DLD1 (cell line): ENCODE results near the gene OR2S2.
"Not testable (repeated sequence)": the region's sequence is repeated elsewhere in the genome, so short reads cannot be mapped to it uniquely, and the experiment has no call there.

Experiments
- in situ Hi-C: cut with HindIII; loops from 2 replicates; pipeline ENCODE4 v1.10.0; 2017; ENCODE audit warnings: low sequenced_read_pairs

OR2S2 gene

GRCh38 chr9:35935261-35935660 is 22.7 kb downstream of the OR2S2 start:
- in situ Hi-C loops = no loop called here

DNA sequence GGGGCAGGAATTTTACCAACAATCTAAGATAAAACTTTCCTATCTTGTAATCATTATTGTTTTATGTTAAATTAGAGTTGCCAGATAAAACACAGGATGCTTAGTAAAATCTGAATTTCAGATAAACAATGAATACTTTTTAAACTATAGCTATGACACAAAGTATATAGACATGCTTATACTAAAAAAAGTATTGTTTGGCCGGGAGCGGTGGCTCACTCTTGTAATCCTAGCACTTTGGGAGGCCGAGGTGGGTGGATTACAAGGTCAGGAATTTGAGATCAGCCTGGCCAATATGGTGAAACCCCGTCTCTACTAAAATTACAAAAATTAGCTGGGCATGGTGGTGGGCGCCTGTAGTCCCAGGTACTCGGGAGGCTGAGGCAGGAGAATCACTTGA is 23.9 kb downstream of the OR2S2 start:
- in situ Hi-C loops = not testable (repeated sequence)

DNA sequence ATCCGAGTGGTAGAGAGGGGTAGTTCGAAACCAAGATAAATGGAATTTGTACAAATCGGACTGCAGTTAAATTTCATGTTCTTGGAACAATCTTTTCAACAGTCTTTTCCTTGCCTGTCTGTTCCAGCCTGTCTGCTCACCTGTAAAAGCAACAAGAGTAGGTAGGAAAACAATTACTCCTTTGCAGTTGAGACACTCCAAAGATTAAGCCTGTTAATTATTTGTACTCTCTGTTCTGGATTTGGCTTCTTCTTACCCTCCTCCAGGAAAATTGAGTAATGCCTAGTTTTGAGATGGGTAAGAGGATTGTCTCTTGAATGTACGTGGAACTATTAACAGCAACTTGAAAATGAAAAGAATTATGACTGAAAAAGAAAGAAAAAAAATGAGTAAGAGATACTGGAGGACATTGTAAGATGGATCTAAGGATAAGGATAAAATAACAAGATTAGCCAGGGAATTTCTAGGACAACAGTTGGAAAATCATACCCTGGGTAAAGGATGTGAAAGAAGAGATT is 24.3 kb downstream of the OR2S2 start:
- in situ Hi-C loops = no loop called here

DNA sequence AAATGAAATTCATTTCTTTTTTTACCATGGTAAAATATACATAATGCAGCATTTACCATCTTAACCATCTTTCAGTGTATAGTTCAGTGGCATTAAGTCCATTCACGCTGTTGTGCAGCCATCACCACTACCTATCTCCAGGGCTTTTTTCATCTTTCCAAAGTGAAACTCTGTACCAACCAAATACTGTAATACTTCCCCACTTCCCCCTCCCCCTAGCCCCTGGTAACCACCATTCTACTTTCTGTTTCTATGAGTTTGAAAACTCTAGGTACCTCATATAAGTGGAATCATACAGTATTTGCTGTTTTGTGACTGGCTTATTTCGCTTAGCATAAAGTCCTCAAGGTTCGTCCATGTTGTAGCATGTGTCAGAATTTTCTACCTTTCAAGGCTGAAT is 25.2 kb downstream of the OR2S2 start:
- in situ Hi-C loops = no loop called here

GRCh38 chr9:35930989-35931388 is 27.0 kb downstream of the OR2S2 start:
- in situ Hi-C loops = no loop called here

- in situ Hi-C loops = no loop called here
Measured at GRCh38 chr9:35930521-35930920, 27.4 kb downstream of the OR2S2 start.

- in situ Hi-C loops = no loop called here
Measured at GRCh38 chr9:35929453-35929718, 28.6 kb downstream of the OR2S2 start.

- in situ Hi-C loops = no loop called here
Measured at GRCh38 chr9:35928591-35929452, 29.1 kb downstream of the OR2S2 start.

- in situ Hi-C loops = no loop called here
Measured at GRCh38 chr9:35923927-35924763, 33.8 kb downstream of the OR2S2 start.

DNA sequence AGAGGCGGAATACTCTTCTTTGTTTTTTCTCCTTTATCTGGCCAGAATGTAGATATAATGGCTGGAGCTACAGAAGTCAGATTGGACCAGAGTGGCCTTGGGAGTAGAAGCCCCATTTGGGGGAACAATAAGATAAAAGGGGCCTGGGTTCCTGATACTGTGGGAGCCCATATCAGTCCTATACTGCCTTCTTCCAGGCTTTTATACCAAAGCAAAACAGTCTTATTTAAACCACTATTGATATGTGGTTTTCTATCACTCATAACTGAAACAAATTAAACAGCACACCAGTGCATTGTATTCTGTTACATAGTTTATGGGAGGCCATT is 34.4 kb downstream of the OR2S2 start:
- in situ Hi-C loops = no loop called here

GRCh38 chr9:35920051-35920620 is 37.8 kb downstream of the OR2S2 start:
- in situ Hi-C loops = no loop called here

- in situ Hi-C loops = no loop called here
Measured at GRCh38 chr9:35919212-35920008, 38.5 kb downstream of the OR2S2 start.

DNA sequence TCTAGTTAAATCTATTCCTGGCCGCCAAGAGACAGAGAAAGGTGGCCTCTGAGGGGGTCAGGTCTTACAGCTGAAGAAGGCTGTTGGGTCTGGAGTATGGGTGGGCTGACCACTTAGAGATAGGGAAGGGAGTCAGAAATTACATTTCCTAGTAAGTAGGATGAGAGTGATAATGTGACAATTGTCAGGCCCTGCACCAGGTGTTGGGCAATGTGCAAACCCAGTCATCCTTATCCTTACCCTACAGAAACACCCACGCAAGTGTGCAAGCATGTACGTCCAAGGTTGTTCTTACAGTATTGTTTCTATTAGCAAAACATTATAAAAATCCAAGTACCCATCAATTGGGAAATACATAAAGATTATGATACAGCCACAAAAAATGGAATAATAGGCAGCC is 39.2 kb downstream of the OR2S2 start:
- in situ Hi-C loops = no loop called here

DNA sequence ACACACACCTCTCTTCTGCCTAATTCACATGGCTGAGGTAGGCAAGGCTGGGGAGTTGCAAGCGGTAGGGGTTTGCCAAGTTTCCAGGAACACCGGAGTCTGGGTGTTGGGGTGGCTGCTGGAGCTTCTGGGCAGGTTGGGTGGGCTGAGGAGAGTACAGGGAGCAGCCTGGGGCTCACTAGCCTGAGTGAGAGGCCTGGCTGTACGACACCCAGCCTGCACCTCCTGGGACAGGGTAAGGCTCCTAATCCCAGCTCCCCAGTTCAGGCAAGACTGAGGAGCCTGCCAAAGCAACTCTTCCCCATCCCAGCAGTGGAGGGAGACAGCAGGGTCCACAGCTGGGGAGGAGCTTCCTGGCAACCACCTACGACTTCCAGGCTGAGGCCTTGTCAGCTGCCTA is 40.7 kb downstream of the OR2S2 start:
- in situ Hi-C loops = no loop called here

- in situ Hi-C loops = no loop called here
Measured at GRCh38 chr9:35915681-35916294, 42.2 kb downstream of the OR2S2 start.

- in situ Hi-C loops = no loop called here
Measured at GRCh38 chr9:35914301-35914807, 43.6 kb downstream of the OR2S2 start.

- in situ Hi-C loops = not testable (repeated sequence)
Measured at GRCh38 chr9:35913429-35913828, 44.5 kb downstream of the OR2S2 start.

- in situ Hi-C loops = no loop called here
Measured at GRCh38 chr9:35912791-35913400, 45.1 kb downstream of the OR2S2 start.

DNA sequence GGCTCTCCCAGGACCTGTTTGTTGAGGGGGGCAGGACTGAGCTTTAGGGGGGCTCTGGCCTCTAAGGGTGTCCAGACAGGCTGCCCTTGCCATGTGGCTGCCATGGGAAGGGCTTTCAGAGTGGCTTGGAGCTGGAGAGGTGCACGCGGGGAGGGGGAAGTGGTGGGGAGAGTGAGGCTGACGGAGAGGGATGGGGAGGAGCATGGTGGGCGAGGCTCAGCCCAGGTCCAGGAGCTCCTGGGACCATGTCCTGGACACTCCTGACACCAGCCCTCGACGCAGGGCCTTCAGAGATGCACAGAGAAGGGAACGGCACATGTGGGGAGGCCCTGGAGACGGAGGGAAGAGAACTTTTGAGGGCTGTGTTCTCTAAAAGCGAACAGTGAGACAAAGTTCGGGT is 46.3 kb downstream of the OR2S2 start:
- in situ Hi-C loops = no loop called here
